ENCODE results near the gene LRRC71.

Gene LRRC71

DNA sequence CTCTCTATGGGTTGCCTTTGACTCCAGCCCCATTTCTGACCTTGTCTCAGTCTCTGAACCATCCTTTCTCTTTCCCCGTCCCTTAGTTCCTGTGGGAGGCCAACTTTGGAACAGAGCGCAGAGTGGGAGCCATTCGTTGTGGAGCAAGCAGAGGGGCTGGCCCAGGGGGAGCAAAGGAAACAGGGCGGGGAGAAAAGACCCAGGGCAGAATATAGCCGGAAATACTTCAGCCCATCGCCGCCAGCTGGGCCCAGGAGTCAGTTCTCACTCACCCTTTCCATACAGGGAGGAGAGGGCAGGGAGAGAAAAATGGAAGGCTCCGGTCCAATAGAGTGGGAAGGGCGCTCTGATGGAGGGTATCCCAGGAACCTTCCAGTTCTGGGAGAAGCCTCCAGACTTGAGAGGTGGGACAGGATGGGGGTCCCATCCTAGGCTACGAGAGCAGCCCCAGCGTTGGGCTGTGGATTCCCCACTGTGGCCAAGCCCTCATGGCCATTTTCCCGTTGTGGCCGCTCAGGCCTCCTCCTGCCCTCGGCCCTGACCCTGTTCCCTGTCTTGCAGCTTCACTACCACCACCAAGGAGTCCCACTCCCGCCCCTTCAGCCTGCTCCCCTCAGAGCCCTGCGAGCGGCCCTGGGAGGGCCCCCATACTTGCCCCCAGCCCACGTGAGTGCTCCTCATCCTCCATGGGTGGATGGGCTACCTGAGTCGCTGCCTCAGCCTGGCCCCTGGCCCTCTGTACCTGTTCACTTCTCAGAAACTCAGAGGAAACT lies 16.1 kb upstream of the LRRC71 start:
- H3K27ac ChIP-seq (ENCODE audit: low read depth, low read length) = no peak overlapping the region
- no peaks in the 10 kb centered on the region for H3K9me3 ChIP-seq (ENCODE audit: control insufficient read depth in 5 of 5, low read length in 5 of 5)
- peaks cover 0 to 34% (median 27%) of the 10 kb centered on the region in 5 donors for H3K36me3 ChIP-seq (ENCODE audit: control insufficient read depth in 5 of 5, insufficient read depth in 5 of 5, low read length in 5 of 5)
- peak overlapping the region in 1 of 5 donors; percentile 35 for H3K9ac ChIP-seq (ENCODE audit: low read length in 5 of 5)
- peaks cover 0 to 87% (median 51%) of the 10 kb centered on the region in 5 donors for H3K4me1 ChIP-seq (ENCODE audit: control insufficient read depth in 5 of 5, insufficient read depth in 5 of 5, low read length in 5 of 5)
- H3K4me3 ChIP-seq (ENCODE audit: low read depth in 1 of 5, low read length in 5 of 5) = no peak overlapping the region
- H3K27me3 ChIP-seq (ENCODE audit: control insufficient read depth in 5 of 5, insufficient read depth in 4 of 5, low read length in 5 of 5) = peaks cover 0 to 23% (median 15%) of the 10 kb centered on the region in 5 donors

DNA sequence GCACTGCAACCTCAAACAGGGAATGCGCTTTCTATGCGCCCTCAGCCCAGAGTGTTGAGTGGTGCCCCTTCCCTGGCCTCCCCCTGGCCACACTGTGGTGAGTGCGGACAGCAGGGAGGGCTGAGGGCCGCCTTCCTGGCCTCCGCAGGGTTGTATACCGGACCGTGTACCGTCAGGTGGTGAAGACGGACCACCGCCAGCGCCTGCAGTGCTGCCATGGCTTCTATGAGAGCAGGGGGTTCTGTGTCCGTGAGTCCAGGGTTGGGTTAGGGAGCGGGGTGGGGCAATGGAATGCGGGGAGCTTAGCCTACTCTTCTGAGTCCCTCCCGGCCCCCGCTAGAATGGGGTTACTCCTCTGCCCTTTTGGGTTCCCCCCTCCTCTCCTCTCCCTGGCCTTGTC lies 15.3 kb upstream of the LRRC71 start:
- Histone ChIP-seq H3K9me3 (ENCODE audit: control insufficient read depth in 5 of 5, low read length in 5 of 5) (no peaks in the 10 kb centered on the region), H3K36me3 (ENCODE audit: control insufficient read depth in 5 of 5, insufficient read depth in 5 of 5, low read length in 5 of 5) (peaks cover 0 to 42% (median 27%) of the 10 kb centered on the region in 5 donors), H3K27me3 (ENCODE audit: control insufficient read depth in 5 of 5, insufficient read depth in 4 of 5, low read length in 5 of 5) (peaks cover 2 to 23% (median 11%) of the 10 kb centered on the region in 5 donors), H3K4me1 (ENCODE audit: control insufficient read depth in 5 of 5, insufficient read depth in 5 of 5, low read length in 5 of 5) (peaks cover 0 to 79% (median 44%) of the 10 kb centered on the region in 5 donors), H3K27ac (ENCODE audit: low read depth, low read length) (no peak overlapping the region), H3K9ac (ENCODE audit: low read length in 5 of 5) (no peak overlapping the region), H3K4me3 (ENCODE audit: low read depth in 1 of 5, low read length in 5 of 5) (no peak overlapping the region)

DNA sequence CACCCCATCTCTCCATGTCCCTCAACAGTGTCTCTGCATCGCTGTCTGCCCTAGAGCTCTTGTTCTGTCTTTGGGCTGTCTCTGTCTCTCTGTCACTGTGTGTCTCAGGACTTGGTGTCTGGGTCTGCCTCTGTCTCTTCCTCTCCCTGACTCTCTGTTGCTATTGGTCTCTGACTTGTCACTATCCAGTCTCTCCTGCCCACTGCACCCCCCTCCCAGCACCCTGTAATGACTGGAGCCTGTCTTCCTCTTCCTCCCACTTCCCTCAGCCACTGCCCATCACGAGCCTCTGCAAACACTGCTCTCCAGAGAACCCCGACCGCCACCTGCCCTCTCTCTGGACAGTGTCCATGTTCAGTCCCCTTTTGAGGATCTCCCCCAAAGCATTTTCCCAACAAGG lies 14.8 kb upstream of the LRRC71 start:
- H3K9ac ChIP-seq (ENCODE audit: low read length in 5 of 5) = no peak overlapping the region
- H3K4me3 ChIP-seq (ENCODE audit: low read depth in 1 of 5, low read length in 5 of 5) = no peak overlapping the region
- peaks cover 0 to 47% (median 30%) of the 10 kb centered on the region in 5 donors for H3K36me3 ChIP-seq (ENCODE audit: control insufficient read depth in 5 of 5, insufficient read depth in 5 of 5, low read length in 5 of 5)
- peaks cover 2 to 20% (median 11%) of the 10 kb centered on the region in 5 donors for H3K27me3 ChIP-seq (ENCODE audit: control insufficient read depth in 5 of 5, insufficient read depth in 4 of 5, low read length in 5 of 5)
- peaks cover 0 to 74% (median 40%) of the 10 kb centered on the region in 5 donors for H3K4me1 ChIP-seq (ENCODE audit: control insufficient read depth in 5 of 5, insufficient read depth in 5 of 5, low read length in 5 of 5)
- H3K9me3 ChIP-seq (ENCODE audit: control insufficient read depth in 5 of 5, low read length in 5 of 5) = no peaks in the 10 kb centered on the region
- no peak overlapping the region for H3K27ac ChIP-seq (ENCODE audit: low read depth, low read length)

DNA sequence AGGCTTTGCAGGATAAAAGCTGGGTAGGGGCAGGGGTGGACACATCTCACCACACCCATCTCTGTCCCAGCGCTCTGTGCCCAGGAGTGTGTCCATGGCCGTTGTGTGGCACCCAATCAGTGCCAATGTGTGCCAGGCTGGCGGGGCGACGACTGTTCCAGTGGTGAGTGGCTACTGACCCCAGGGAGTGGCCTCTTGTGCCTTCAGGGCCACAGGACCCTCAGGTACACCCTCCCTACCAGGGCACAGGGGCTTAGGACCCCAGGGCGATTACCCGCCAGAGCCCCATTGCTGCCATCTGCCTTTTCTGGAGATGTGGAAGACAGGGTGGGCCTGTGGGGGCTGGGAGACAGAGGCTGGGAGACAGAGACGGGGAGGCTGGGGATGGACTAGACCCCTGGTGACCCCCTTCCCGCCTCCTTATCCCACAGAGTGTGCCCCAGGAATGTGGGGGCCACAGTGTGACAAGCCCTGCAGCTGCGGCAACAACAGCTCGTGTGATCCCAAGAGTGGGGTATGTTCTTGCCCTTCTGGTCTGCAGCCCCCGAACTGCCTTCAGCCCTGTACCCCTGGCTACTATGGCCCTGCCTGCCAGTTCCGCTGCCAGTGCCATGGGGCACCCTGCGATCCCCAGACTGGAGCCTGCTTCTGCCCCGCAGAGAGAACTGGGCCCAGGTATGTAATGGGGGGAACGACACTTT lies 14.1 kb upstream of the LRRC71 start:
- Histone ChIP-seq H3K9me3 (ENCODE audit: control insufficient read depth in 5 of 5, low read length in 5 of 5) (no peaks in the 10 kb centered on the region), H3K4me1 (ENCODE audit: control insufficient read depth in 5 of 5, insufficient read depth in 5 of 5, low read length in 5 of 5) (peaks cover 0 to 67% (median 33%) of the 10 kb centered on the region in 5 donors), H3K9ac (ENCODE audit: low read length in 5 of 5) (no peak overlapping the region), H3K27me3 (ENCODE audit: control insufficient read depth in 5 of 5, insufficient read depth in 4 of 5, low read length in 5 of 5) (peaks cover 2 to 18% (median 7%) of the 10 kb centered on the region in 5 donors), H3K36me3 (ENCODE audit: control insufficient read depth in 5 of 5, insufficient read depth in 5 of 5, low read length in 5 of 5) (peaks cover 0 to 48% (median 30%) of the 10 kb centered on the region in 5 donors), H3K4me3 (ENCODE audit: low read depth in 1 of 5, low read length in 5 of 5) (no peak overlapping the region), H3K27ac (ENCODE audit: low read depth, low read length) (no peak overlapping the region)

DNA sequence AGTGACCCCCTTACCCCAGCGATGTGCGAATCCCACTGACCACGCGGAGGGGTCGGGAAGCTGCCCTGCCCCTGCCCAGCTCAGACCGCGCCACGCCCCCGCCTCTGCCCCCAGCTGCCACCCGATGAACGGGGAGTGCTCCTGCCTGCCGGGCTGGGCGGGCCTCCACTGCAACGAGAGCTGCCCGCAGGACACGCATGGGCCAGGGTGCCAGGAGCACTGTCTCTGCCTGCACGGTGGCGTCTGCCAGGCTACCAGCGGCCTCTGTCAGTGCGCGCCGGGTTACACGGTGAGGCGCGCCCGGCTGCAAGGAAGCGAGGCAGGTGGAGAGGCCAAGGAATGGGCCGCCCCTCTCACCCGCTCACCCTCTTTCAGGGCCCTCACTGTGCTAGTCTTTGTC lies 11.9 kb upstream of the LRRC71 start:
- no peaks in the 10 kb centered on the region for H3K9me3 ChIP-seq (ENCODE audit: control insufficient read depth in 5 of 5, low read length in 5 of 5)
- no peak overlapping the region for H3K4me3 ChIP-seq (ENCODE audit: low read depth in 1 of 5, low read length in 5 of 5)
- H3K36me3 ChIP-seq (ENCODE audit: control insufficient read depth in 5 of 5, insufficient read depth in 5 of 5, low read length in 5 of 5) = peaks cover 0 to 63% (median 45%) of the 10 kb centered on the region in 5 donors
- no peak overlapping the region for H3K27ac ChIP-seq (ENCODE audit: low read depth, low read length)
- H3K27me3 ChIP-seq (ENCODE audit: control insufficient read depth in 5 of 5, insufficient read depth in 4 of 5, low read length in 5 of 5) = peaks cover 0 to 9% (median 2%) of the 10 kb centered on the region in 5 donors
- H3K4me1 ChIP-seq (ENCODE audit: control insufficient read depth in 5 of 5, insufficient read depth in 5 of 5, low read length in 5 of 5) = peaks cover 6 to 59% (median 27%) of the 10 kb centered on the region in 5 donors
- no peak overlapping the region for H3K9ac ChIP-seq (ENCODE audit: low read length in 5 of 5)

DNA sequence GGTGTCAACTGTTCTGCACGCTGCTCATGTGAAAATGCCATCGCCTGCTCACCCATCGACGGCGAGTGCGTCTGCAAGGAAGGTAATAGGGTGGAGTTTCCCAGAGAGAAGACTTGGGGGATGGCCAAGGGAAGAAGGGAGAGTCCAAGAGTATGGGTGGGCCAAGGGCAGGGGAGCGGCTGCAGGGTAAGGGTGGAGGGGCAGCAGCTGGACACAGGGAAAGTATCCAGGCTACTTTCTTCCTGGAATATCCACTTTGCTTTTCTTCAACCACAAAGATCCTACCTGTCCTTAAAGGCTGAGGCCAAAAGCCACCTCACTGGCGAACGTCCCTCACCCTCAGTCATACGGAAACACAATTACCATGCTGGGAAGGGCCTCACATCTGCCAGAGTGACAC lies 11.5 kb upstream of the LRRC71 start:
- peaks cover 6 to 54% (median 24%) of the 10 kb centered on the region in 5 donors for H3K4me1 ChIP-seq (ENCODE audit: control insufficient read depth in 5 of 5, insufficient read depth in 5 of 5, low read length in 5 of 5)
- no peak overlapping the region for H3K9ac ChIP-seq (ENCODE audit: low read length in 5 of 5)
- no peak overlapping the region for H3K4me3 ChIP-seq (ENCODE audit: low read depth in 1 of 5, low read length in 5 of 5)
- H3K36me3 ChIP-seq (ENCODE audit: control insufficient read depth in 5 of 5, insufficient read depth in 5 of 5, low read length in 5 of 5) = peaks cover 0 to 67% (median 49%) of the 10 kb centered on the region in 5 donors
- H3K9me3 ChIP-seq (ENCODE audit: control insufficient read depth in 5 of 5, low read length in 5 of 5) = no peaks in the 10 kb centered on the region
- peaks cover 0 to 9% (median 2%) of the 10 kb centered on the region in 5 donors for H3K27me3 ChIP-seq (ENCODE audit: control insufficient read depth in 5 of 5, insufficient read depth in 4 of 5, low read length in 5 of 5)
- no peak overlapping the region for H3K27ac ChIP-seq (ENCODE audit: low read depth, low read length)

DNA sequence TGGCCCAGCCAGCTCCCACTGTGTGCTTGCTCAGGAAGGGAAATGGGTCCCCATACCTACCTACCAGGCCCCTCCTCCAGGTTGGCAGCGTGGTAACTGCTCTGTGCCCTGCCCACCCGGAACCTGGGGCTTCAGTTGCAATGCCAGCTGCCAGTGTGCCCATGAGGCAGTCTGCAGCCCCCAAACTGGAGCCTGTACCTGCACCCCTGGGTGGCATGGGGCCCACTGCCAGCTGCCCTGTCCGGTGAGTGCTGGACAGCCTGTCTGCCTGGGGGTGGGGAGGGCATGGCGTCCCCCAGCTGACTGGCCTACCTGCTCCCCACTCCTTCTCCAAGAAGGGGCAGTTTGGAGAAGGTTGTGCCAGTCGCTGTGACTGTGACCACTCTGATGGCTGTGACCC lies 10.8 kb upstream of the LRRC71 start:
- H3K27me3 ChIP-seq (ENCODE audit: control insufficient read depth in 5 of 5, insufficient read depth in 4 of 5, low read length in 5 of 5) = peaks cover 0 to 8% (median 2%) of the 10 kb centered on the region in 5 donors
- H3K9ac ChIP-seq (ENCODE audit: low read length in 5 of 5) = no peak overlapping the region
- no peak overlapping the region for H3K27ac ChIP-seq (ENCODE audit: low read depth, low read length)
- peaks cover 6 to 47% (median 16%) of the 10 kb centered on the region in 5 donors for H3K4me1 ChIP-seq (ENCODE audit: control insufficient read depth in 5 of 5, insufficient read depth in 5 of 5, low read length in 5 of 5)
- no peaks in the 10 kb centered on the region for H3K9me3 ChIP-seq (ENCODE audit: control insufficient read depth in 5 of 5, low read length in 5 of 5)
- no peak overlapping the region for H3K4me3 ChIP-seq (ENCODE audit: low read depth in 1 of 5, low read length in 5 of 5)
- peaks cover 0 to 75% (median 56%) of the 10 kb centered on the region in 5 donors for H3K36me3 ChIP-seq (ENCODE audit: control insufficient read depth in 5 of 5, insufficient read depth in 5 of 5, low read length in 5 of 5)

DNA sequence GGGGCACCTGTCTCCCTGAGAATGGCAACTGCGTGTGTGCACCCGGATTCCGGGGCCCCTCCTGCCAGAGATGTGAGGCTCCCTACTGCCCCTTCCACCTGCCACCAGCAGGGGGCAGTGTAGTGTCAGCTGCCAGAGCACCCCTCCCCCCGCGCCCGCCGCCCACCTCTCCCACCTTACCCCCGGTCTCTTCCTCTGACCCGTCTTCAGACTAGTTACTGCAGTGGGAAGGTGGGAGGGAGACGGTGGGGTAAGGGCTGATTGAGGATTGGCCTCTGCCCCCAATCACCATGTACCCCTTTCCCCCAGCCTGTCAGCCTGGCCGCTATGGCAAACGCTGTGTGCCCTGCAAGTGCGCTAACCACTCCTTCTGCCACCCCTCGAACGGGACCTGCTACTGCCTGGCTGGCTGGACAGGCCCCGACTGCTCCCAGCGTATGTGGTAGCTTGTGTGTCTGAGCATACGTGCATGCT lies 10.1 kb upstream of the LRRC71 start:
- peaks cover 0 to 76% (median 56%) of the 10 kb centered on the region in 5 donors for H3K36me3 ChIP-seq (ENCODE audit: control insufficient read depth in 5 of 5, insufficient read depth in 5 of 5, low read length in 5 of 5)
- no peak overlapping the region for H3K4me3 ChIP-seq (ENCODE audit: low read depth in 1 of 5, low read length in 5 of 5)
- no peak overlapping the region for H3K27ac ChIP-seq (ENCODE audit: low read depth, low read length)
- H3K9ac ChIP-seq (ENCODE audit: low read length in 5 of 5) = no peak overlapping the region
- H3K27me3 ChIP-seq (ENCODE audit: control insufficient read depth in 5 of 5, insufficient read depth in 4 of 5, low read length in 5 of 5) = peaks cover 0 to 4% (median 2%) of the 10 kb centered on the region in 5 donors
- no peaks in the 10 kb centered on the region for H3K9me3 ChIP-seq (ENCODE audit: control insufficient read depth in 5 of 5, low read length in 5 of 5)
- H3K4me1 ChIP-seq (ENCODE audit: control insufficient read depth in 5 of 5, insufficient read depth in 5 of 5, low read length in 5 of 5) = peaks cover 6 to 46% (median 16%) of the 10 kb centered on the region in 5 donors

DNA sequence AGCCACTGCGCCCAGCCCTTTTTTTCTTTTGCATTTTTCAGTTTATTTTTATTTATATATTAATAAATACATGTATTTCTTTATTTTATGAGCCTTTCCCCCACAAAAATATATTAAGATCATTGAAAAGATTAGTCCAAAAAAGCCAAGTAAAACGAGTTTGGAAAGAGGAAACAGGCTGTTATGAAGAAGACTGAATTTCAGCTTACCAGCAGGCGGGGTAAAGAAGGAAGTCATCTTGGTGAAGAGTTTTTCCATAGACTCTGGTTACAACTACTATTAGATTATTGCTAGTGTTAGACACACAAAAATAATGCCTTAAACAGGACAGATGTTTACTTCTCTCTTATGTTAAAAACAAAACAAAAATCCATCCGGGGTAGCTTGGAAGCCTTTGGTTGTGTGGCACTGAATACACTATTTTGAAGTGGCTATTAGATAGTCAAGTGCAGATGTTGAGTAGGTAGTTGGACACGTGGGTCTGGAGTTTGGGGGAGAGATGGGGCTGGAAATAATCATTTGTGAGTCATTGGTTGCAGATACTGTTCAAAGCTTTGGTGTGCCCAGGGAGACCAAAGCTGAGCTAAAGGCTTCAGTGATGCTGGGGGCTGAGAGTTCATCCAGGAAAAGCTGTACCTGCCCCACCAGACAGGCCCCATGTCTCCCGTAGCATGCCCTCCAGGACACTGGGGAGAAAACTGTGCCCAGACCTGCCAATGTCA lies 8.7 kb upstream of the LRRC71 start:
- Histone ChIP-seq H3K36me3 (ENCODE audit: control insufficient read depth in 5 of 5, insufficient read depth in 5 of 5, low read length in 5 of 5) (peaks cover 0 to 81% (median 55%) of the 10 kb centered on the region in 5 donors), H3K9ac (ENCODE audit: low read length in 5 of 5) (no peak overlapping the region), H3K4me3 (ENCODE audit: low read depth in 1 of 5, low read length in 5 of 5) (no peak overlapping the region), H3K27me3 (ENCODE audit: control insufficient read depth in 5 of 5, insufficient read depth in 4 of 5, low read length in 5 of 5) (peaks cover 0 to 4% (median under 1%) of the 10 kb centered on the region in 5 donors), H3K27ac (ENCODE audit: low read depth, low read length) (no peak overlapping the region), H3K4me1 (ENCODE audit: control insufficient read depth in 5 of 5, insufficient read depth in 5 of 5, low read length in 5 of 5) (peaks cover 6 to 32% (median 16%) of the 10 kb centered on the region in 5 donors), H3K9me3 (ENCODE audit: control insufficient read depth in 5 of 5, low read length in 5 of 5) (no peaks in the 10 kb centered on the region)

Measured in subcutaneous abdominal adipose tissue (tissue), 5 donors.